ENCODE data around the gene VPS33B.

VPS33B gene

GRCh38 chr15:90952901-90953677, 69.3 kb downstream of the VPS33B start:
- DNase-seq, result no peak

GRCh38 chr15:90950676-90951075, 71.7 kb downstream of the VPS33B start:
- DNase-seq, result no peak

- no peak for DNase-seq
Measured at GRCh38 chr15:90949979-90950675, 72.3 kb downstream of the VPS33B start.

All from hypothalamus (tissue), 51 donors.